GM12878 (cell line): ENCODE results near the gene SHB. TPM values are rescaled to one million over a fixed set of nuclear protein-coding genes. Genes with fewer than 3 reads are reported as not detected.

Experiments used
- ATAC-seq: fragments of 200-7000 bp; cut with Tn5 transposase; 3 replicates; pipeline ENCODE4 v1.9.1; 2020; ENCODE audit warnings: mild to moderate bottlenecking, moderate library complexity
- BruUV-seq: library from RNA; stranded (reverse); fragments of 400-500 nt; replicated peaks from 2 replicates; lab custom pipeline; 2021; lab: Mats Ljungman, UMichigan
- CTCF ChIA-PET: fragments of 300-600 bp; sonication (Branson Sonifier 250); formaldehyde crosslinking; extraction: SDS; loops from one replicate; lab custom pipeline; 2021; ENCODE audit warnings: inconsistent platforms; lab: Yijun Ruan, JAX
- POLR2A ChIA-PET: fragments of 350-600 bp; formaldehyde crosslinking; extraction: SDS; loops from one replicate; lab custom pipeline; 2021; ENCODE audit warnings: inconsistent platforms; lab: Charles Lee
- RAD21 ChIA-PET: fragments of 300-600 bp; sonication (Branson Sonifier 250); formaldehyde crosslinking; loops from one replicate; lab custom pipeline; 2023; ENCODE audit warnings: antibody characterized with exemption; ENCODE audit not compliant: unreplicated experiment; lab: Charles Lee
- SMC1A ChIA-PET: fragments of 300-600 bp; sonication (Branson Sonifier 250); formaldehyde crosslinking; loops from one replicate; lab custom pipeline; 2023; ENCODE audit not compliant: unreplicated experiment, uncharacterized antibody; lab: Charles Lee
- DNase-seq: peaks from one replicate; pipeline ENCODE4 v3.0.0-alpha.2; 2011; ENCODE audit warnings: low read depth, low spot score
- FAIRE-seq: peaks from 3 replicates; lab custom pipeline; 2011; peaks lifted over from hg19 to GRCh38; lab: Jason Lieb, UNC
- H2AFZ ChIP-seq: 2 replicates; pipeline ENCODE4 v1.6.0; 2011; ENCODE audit warnings: low read depth, low read length, control low read depth; ENCODE audit not compliant: control insufficient read depth
- H3K27ac ChIP-seq: 2 replicates; pipeline ENCODE4 v1.5.1; 2011; ENCODE audit warnings: control low read depth; ENCODE audit not compliant: control insufficient read depth, insufficient read depth
- H3K27me3 ChIP-seq, 2 experiments: replicated peaks in 1 of 2; 2 replicates each; pipeline versions ENCODE4 v1.6.0 to v1.6.1; 2011; ENCODE audit warnings: low read length in 1 of 2; ENCODE audit not compliant: control insufficient read depth in 2 of 2, insufficient read depth in 2 of 2
- H3K36me3 ChIP-seq, 2 experiments: 2 replicates each; pipeline ENCODE4 v1.5.1; 2011; ENCODE audit warnings: low read length in 1 of 2; ENCODE audit not compliant: control insufficient read depth in 2 of 2, insufficient read depth in 2 of 2
- H3K4me1 ChIP-seq: 2 replicates; pipeline ENCODE4 v1.6.1; 2011; ENCODE audit warnings: mild to moderate bottlenecking, low read length, moderate library complexity, mixed read lengths; ENCODE audit not compliant: control insufficient read depth, insufficient read depth
- H3K4me2 ChIP-seq: 2 replicates; pipeline ENCODE4 v1.6.0; 2011; ENCODE audit warnings: control low read depth; ENCODE audit not compliant: control insufficient read depth, insufficient read depth
- H3K4me3 ChIP-seq: fragments of 200-600 bp; sonication (generic); 2 replicates; pipeline ENCODE4 v1.5.1; 2016
- H3K79me2 ChIP-seq: 2 replicates; pipeline ENCODE4 v1.6.0; 2011; ENCODE audit warnings: low read length; ENCODE audit not compliant: control insufficient read depth, insufficient read depth
- H3K9ac ChIP-seq: 2 replicates; pipeline ENCODE4 v1.8.0; 2011; ENCODE audit warnings: low read length, control low read depth, mixed read lengths; ENCODE audit not compliant: control insufficient read depth, insufficient read depth
- H3K9me3 ChIP-seq: replicated peaks from 3 replicates; pipeline ENCODE4 v1.5.1; 2011; ENCODE audit warnings: mild to moderate bottlenecking, low read length; ENCODE audit not compliant: control insufficient read depth, insufficient read depth
- H4K20me1 ChIP-seq: 2 replicates; pipeline ENCODE4 v1.6.0; 2011; ENCODE audit not compliant: control insufficient read depth, insufficient read depth
- FOXK2 ChIP-seq: fragments of 450-650 bp; IDR thresholded peaks from 2 replicates; pipeline ENCODE4 v1.6.1; 2017; ENCODE audit warnings: mild to moderate bottlenecking, moderate library complexity
- MYB ChIP-seq: fragments of 150-350 bp; IDR thresholded peaks from 2 replicates; pipeline ENCODE4 v1.6.1; 2014; ENCODE audit warnings: mild to moderate bottlenecking, low read depth, low read length, borderline replicate concordance
- NR2C1 ChIP-seq: fragments of 450-650 bp; IDR thresholded peaks from 2 replicates; pipeline ENCODE4 v1.6.1; 2017; ENCODE audit warnings: antibody characterized with exemption, mild to moderate bottlenecking, moderate library complexity
- PBX3 ChIP-seq: IDR thresholded peaks from 2 replicates; pipeline ENCODE4 v1.6.1; 2011; ENCODE audit warnings: mild to moderate bottlenecking, low read depth, low read length, moderate library complexity; ENCODE audit not compliant: insufficient replicate concordance
- PKNOX1 ChIP-seq: fragments of 450-650 bp; IDR thresholded peaks from 2 replicates; pipeline ENCODE4 v1.6.1; 2016; ENCODE audit warnings: mild to moderate bottlenecking
- STAT1 ChIP-seq: fragments of 450-650 bp; conservative IDR thresholded peaks from 2 replicates; pipeline ENCODE4 v1.6.1; 2014; ENCODE audit warnings: antibody characterized with exemption, mild to moderate bottlenecking
- TCF3 ChIP-seq: IDR thresholded peaks from 2 replicates; pipeline ENCODE4 v1.6.1; 2012; ENCODE audit warnings: low read depth, mild to moderate bottlenecking, low read length, borderline replicate concordance; ENCODE audit not compliant: insufficient read depth
- WGBS: methylation state at CpG from one replicate; pipeline ENCODE4 v1.1.6; 2016; ENCODE audit warnings: low lambda C conversion rate; ENCODE audit not compliant: insufficient replicate concordance, insufficient coverage; ENCODE audit errors: missing lambda C conversion rate; 5-methylcytosine and 5-hydroxymethylcytosine counted together
- in situ Hi-C: fragments of 300-500 bp; cut with MboI; formaldehyde crosslinking; loops from 9 replicates; pipeline ENCODE4 v1.14.3; 2018; ENCODE audit warnings: mixed read lengths
- intact Hi-C: fragments of 100-400 bp; cut with micrococcal nuclease; formaldehyde crosslinking; loops from one replicate; pipeline ENCODE4 v1.14.2; 2022; ENCODE audit not compliant: unreplicated experiment
- polyA plus RNA-seq, 11 experiments: library from polyadenylated mRNA; depleted of rRNA in 4 of 11; unstranded in 6 of 11; stranded (reverse) in 5 of 11; fragments of >200 nt; fragmentation: Nextera tagmentation in 4 of 11; fragmentation: Illumina TruSeq in 1 of 11; extraction: Ambion mirVana in 4 of 11; extraction: Trizol in 1 of 11; gene quantifications; 1 replicate in 1 of 11; 2 replicates in 10 of 11; pipeline versions ENCODE4 v1.2.1 to v1.2.3, GENCODE V29; 2011 to 2016; ENCODE audit warnings: inconsistent platforms in 2 of 11, missing spikeins in 2 of 11, low read depth in 1 of 11
- total RNA-seq, 4 experiments: library from RNA; depleted of rRNA in 3 of 4; stranded (reverse); fragments of >200 nt in 3 of 4; fragmentation: Illumina TruSeq in 1 of 4; extraction: Trizol in 1 of 4; gene quantifications; 2 replicates each; pipeline versions ENCODE4 v1.2.1 to v1.2.3, GENCODE V29; 2013 to 2021

Gene SHB
- total and polyA plus RNA-seq, 10 of the 15 experiments (the other 5 are each of a cell fraction or from before 2014, with no cell fraction given): 0.29 to 6.2 (median 1.3) TPM

DNA sequence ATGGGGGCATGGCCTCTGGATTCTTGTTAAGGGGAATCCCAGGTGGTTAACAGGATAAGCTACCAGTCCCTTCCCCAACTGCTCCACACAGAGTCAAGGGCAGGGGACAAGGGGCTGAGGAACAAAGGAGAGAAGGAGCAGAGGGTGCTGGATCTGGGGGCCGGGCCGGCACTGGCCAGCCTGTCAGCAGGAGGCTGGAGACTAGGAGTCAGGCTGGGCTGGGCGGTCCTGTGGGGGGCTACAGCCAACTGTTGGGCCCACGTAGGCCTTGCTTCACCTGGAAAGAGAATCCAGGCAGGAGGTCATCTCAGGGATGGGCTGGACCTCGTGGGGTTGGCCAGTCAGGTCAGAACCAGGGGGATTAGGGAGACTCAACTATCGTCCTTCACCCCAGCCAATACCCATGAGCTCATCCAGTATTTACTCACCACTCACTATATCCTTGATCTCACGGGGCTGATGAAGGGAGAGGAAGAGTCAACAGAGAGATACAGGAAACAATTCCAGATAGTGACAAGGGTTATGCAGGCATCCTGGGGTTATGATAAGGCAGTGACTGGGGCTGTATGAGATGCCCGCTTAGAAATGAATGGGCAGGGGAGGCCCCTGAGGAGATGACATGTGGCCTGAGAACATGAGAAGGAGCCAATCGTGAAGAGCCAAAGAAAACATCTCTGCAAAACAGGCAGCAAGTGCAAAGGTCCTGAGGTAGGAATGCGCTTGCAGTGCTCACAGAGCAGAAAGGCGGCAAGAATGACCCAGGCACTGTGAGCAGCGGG is 117.2 kb downstream of the SHB start (continued):
- TF ChIP-seq NR2C1 (no peak), PBX3 (no peak), FOXK2 (no peak), TCF3 (no peak), STAT1 (no peak), MYB (no peak)

DNA sequence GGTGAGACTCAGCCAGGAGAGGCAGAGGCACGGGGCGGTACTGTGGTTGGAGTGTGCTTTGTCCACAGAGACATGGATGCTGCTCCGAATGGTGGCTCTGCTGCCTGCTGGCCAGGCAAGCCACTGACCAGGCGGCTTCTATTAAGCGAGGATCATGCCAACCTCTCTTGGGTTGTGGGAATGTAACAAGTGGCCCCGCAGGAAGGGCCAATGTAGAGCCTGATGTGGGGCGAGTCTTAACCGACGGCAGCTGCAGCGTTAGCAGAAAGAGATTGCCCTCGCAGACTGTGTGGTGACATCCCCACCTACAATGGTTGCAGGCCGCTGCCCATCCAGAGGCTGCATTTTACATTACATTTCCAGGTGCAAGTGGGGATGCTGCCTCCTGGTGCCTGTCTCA is 118.5 kb downstream of the SHB start:
- DNase-seq: no peak
- BruUV-seq: no TSS peak
- H3K4me1 ChIP-seq: peaks cover 30% of the 10 kb centered on the region
- 97% methylated on average over 12 of the region's 12 CpGs for WGBS
- CTCF ChIA-PET: interaction anchor here (0.7 to 1.1 kb wide), 3 partner anchors 113 to 209 kb away, joined by 3 read pairs; no protein-coding TSS in a partner anchor
- FAIRE-seq: no peak
- H4K20me1 ChIP-seq: no peaks in the 10 kb centered on the region
- H3K4me2 ChIP-seq: no peak overlapping the region
- intact Hi-C loops (no loop called here), in situ Hi-C loops (no loop called here)
- no peak overlapping the region for H3K27ac ChIP-seq
- POLR2A ChIA-PET: no interaction called here
- H2AFZ ChIP-seq: no peak overlapping the region
- H3K79me2 ChIP-seq: no peaks in the 10 kb centered on the region
- SMC1A ChIA-PET: interaction anchor here (1.6 kb wide), 1 partner anchor 113 kb away, joined by 5 read pairs; no protein-coding TSS in a partner anchor
- H3K4me3 ChIP-seq: no peak overlapping the region
- H3K9me3 ChIP-seq: no peaks in the 10 kb centered on the region
- TF ChIP-seq PKNOX1: no peak
- no peak overlapping the region for H3K9ac ChIP-seq
- RAD21 ChIA-PET: no interaction called here
- ATAC-seq: no peak
- no peaks in the 10 kb centered on the region for H3K27me3 ChIP-seq
- no peaks in the 10 kb centered on the region; a peak in 1 of 4 replicates for H3K36me3 ChIP-seq
